ENCODE results near the gene CD300H. TPM values are rescaled to one million over a fixed set of nuclear protein-coding genes. Genes with fewer than 3 reads are reported as not detected.

The CD300H gene
- total RNA-seq, 1 experiment from 2014 or later = not detected

- no peak for TF ChIP-seq JUND (IDR thresholded peaks at IDR 0.05)
- no peak for TF ChIP-seq ATF3 (IDR thresholded peaks at IDR 0.05)
- no peak for TF ChIP-seq EGR1 (IDR thresholded peaks at IDR 0.05; ENCODE audit: low read depth)
- no peak for TF ChIP-seq ZFX (IDR thresholded peaks at IDR 0.05)
- TF ChIP-seq POLR2AphosphoS5 (IDR thresholded peaks at IDR 0.05; ENCODE audit: low read depth, low read length) = no peak
- TF ChIP-seq SIN3A (IDR thresholded peaks at IDR 0.05; ENCODE audit: low read depth) = no peak
- no peak for TF ChIP-seq ELF1 (IDR thresholded peaks at IDR 0.05; ENCODE audit: borderline replicate concordance, low read depth)
These were observed 44.0 kb downstream of the CD300H start (continued) for GRCh38 chr17:74523308-74523707.

- H3K4me1 ChIP-seq (ENCODE audit: control insufficient read depth in 1 of 2, insufficient read depth in 2 of 2, low read length in 2 of 2) = no peaks in the 10 kb centered on the region
- no peaks in the 10 kb centered on the region for H3K9me3 ChIP-seq (ENCODE audit: control insufficient read depth in 1 of 2, insufficient read depth in 1 of 2, low read depth in 1 of 2, low read length in 2 of 2)
- DNase-seq (ENCODE audit: low read depth, low spot score) (no peak), ATAC-seq (no peak)
- H3K4me2 ChIP-seq (ENCODE audit: low read length) = no peak overlapping the region
- no peak overlapping the region for H3K4me3 ChIP-seq (replicated peaks in 1 of 2; ENCODE audit: low read depth in 1 of 2, low read length in 2 of 2)
- ChIA-PET RAD21 (ENCODE audit: low non-redundant PET in 1 of 2, low total read pairs in 2 of 2, uncharacterized antibody in 2 of 2, unreplicated experiment in 2 of 2) (no interaction called here), POLR2A (no interaction called here), CTCF (interaction anchor here (1.1 kb wide), 1 partner anchor 11 kb away, joined by 4 read pairs; no protein-coding TSS in a partner anchor)
- H4K20me1 ChIP-seq (ENCODE audit: insufficient read depth) = no peaks in the 10 kb centered on the region
- no peak overlapping the region for H3K27ac ChIP-seq (ENCODE audit: low read depth, low read length)
- peaks cover 56% of the 10 kb centered on the region for H3K27me3 ChIP-seq (ENCODE audit: insufficient read depth, low read length)
- BruUV-seq (replicated peaks) = no TSS peak
- no peaks in the 10 kb centered on the region for H3K9me2 ChIP-seq (ENCODE audit: insufficient read depth)
- H3K36me3 ChIP-seq (ENCODE audit: control insufficient read depth in 1 of 2, insufficient read depth in 2 of 2, low read length in 2 of 2) = no peaks in the 10 kb centered on the region
- H2AFZ ChIP-seq (ENCODE audit: low read depth, low read length, poor library complexity, severe bottlenecking) = no peak overlapping the region
- intact Hi-C loops (cut with micrococcal nuclease) = no loop called here
- H3K9ac ChIP-seq (ENCODE audit: low read length) = no peak overlapping the region
- H3K79me2 ChIP-seq (ENCODE audit: insufficient read depth, low read length) = no peaks in the 10 kb centered on the region
- TF ChIP-seq EZH2 (IDR thresholded peaks at IDR 0.05) = no peak
- TF ChIP-seq, protein P1, sequence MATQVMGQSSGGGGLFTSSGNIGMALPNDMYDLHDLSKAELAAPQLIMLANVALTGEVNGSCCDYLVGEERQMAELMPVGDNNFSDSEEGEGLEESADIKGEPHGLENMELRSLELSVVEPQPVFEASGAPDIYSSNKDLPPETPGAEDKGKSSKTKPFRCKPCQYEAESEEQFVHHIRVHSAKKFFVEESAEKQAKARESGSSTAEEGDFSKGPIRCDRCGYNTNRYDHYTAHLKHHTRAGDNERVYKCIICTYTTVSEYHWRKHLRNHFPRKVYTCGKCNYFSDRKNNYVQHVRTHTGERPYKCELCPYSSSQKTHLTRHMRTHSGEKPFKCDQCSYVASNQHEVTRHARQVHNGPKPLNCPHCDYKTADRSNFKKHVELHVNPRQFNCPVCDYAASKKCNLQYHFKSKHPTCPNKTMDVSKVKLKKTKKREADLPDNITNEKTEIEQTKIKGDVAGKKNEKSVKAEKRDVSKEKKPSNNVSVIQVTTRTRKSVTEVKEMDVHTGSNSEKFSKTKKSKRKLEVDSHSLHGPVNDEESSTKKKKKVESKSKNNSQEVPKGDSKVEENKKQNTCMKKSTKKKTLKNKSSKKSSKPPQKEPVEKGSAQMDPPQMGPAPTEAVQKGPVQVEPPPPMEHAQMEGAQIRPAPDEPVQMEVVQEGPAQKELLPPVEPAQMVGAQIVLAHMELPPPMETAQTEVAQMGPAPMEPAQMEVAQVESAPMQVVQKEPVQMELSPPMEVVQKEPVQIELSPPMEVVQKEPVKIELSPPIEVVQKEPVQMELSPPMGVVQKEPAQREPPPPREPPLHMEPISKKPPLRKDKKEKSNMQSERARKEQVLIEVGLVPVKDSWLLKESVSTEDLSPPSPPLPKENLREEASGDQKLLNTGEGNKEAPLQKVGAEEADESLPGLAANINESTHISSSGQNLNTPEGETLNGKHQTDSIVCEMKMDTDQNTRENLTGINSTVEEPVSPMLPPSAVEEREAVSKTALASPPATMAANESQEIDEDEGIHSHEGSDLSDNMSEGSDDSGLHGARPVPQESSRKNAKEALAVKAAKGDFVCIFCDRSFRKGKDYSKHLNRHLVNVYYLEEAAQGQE (IDR thresholded peaks at IDR 0.05; ENCODE audit: low read depth) = no peak
- no peak for TF ChIP-seq EGR1 (IDR thresholded peaks at IDR 0.05; ENCODE audit: low read depth)
- TF ChIP-seq YY1 (IDR thresholded peaks at IDR 0.05; ENCODE audit: extremely low read depth, insufficient replicate concordance, low read depth, low read length) = no peak
- no peak for TF ChIP-seq SIN3A (IDR thresholded peaks at IDR 0.05; ENCODE audit: low read depth)
- TF ChIP-seq FOSL1 (IDR thresholded peaks at IDR 0.05; ENCODE audit: low read depth) = no peak
- TF ChIP-seq ZFX (IDR thresholded peaks at IDR 0.05) = no peak
- TF ChIP-seq RAD21 (IDR thresholded peaks at IDR 0.05; ENCODE audit: low read depth) = no peak
- TF ChIP-seq MAX (IDR thresholded peaks at IDR 0.05) = no peak
- no peak for TF ChIP-seq ATF3 (IDR thresholded peaks at IDR 0.05)
- TF ChIP-seq, protein P2, sequence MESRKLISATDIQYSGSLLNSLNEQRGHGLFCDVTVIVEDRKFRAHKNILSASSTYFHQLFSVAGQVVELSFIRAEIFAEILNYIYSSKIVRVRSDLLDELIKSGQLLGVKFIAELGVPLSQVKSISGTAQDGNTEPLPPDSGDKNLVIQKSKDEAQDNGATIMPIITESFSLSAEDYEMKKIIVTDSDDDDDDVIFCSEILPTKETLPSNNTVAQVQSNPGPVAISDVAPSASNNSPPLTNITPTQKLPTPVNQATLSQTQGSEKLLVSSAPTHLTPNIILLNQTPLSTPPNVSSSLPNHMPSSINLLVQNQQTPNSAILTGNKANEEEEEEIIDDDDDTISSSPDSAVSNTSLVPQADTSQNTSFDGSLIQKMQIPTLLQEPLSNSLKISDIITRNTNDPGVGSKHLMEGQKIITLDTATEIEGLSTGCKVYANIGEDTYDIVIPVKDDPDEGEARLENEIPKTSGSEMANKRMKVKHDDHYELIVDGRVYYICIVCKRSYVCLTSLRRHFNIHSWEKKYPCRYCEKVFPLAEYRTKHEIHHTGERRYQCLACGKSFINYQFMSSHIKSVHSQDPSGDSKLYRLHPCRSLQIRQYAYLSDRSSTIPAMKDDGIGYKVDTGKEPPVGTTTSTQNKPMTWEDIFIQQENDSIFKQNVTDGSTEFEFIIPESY (IDR thresholded peaks at IDR 0.05; ENCODE audit: extremely low read depth, insufficient replicate concordance, low read length) = no peak
- TF ChIP-seq ELF1 (IDR thresholded peaks at IDR 0.05; ENCODE audit: borderline replicate concordance, low read depth) = no peak
- TF ChIP-seq, protein P3, sequence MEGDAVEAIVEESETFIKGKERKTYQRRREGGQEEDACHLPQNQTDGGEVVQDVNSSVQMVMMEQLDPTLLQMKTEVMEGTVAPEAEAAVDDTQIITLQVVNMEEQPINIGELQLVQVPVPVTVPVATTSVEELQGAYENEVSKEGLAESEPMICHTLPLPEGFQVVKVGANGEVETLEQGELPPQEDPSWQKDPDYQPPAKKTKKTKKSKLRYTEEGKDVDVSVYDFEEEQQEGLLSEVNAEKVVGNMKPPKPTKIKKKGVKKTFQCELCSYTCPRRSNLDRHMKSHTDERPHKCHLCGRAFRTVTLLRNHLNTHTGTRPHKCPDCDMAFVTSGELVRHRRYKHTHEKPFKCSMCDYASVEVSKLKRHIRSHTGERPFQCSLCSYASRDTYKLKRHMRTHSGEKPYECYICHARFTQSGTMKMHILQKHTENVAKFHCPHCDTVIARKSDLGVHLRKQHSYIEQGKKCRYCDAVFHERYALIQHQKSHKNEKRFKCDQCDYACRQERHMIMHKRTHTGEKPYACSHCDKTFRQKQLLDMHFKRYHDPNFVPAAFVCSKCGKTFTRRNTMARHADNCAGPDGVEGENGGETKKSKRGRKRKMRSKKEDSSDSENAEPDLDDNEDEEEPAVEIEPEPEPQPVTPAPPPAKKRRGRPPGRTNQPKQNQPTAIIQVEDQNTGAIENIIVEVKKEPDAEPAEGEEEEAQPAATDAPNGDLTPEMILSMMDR (IDR thresholded peaks at IDR 0.05 in 2 of 3, conservative IDR thresholded peaks at IDR 0.05 in 1 of 3; ENCODE audit: borderline replicate concordance in 1 of 3, insufficient read depth in 1 of 3, low read depth in 2 of 3, low read length in 2 of 3) = no peak
- no peak for TF ChIP-seq SRF (IDR thresholded peaks at IDR 0.05; ENCODE audit: low read depth)
These were observed 44.8 kb downstream of the CD300H start for GRCh38 chr17:74522381-74523105.

Data from HCT116 (cell line).